ENCODE data around the gene RNF144A.

DNA sequence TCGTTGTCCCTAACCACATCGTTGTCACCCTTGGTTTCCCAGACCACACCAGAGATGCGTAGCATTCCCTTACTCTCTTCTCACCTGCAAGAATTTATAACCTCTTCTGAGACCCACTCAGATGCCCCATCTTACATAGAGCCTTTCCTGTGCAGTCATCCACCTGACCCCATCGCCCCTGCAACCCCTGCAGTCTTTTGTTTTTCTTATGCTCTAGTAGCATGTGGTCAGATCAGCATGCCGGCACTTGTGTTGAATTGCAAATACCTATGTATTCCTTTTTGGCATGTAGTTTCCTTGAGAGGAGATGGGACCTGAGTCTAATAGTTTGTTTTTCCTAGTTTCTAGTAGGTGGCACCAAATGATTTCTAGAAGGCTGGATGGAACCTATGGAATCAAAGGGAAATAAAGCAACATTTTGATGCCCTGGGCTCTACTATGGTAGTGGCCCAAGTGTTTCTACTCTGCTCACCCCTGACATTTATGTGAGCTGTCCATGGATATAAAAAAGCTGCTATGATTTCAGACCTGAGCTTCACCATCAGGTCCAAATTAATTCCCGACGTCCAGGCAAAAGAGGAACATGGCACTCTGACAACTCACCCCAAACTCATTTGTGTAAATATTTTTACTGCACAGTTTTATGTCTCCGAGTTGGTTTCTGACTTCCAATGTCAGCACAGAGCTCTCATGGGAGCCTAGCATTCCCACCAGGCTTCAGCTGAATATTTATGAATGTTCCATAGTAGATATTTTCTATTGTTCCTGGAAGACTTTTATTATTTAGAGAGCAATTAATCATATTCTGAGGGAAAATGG lies 143.6 kb downstream of the RNF144A start:
- no peak for TF ChIP-seq GATA2 (IDR thresholded peaks at IDR 0.05; ENCODE audit: low read depth, low read length)
- TF ChIP-seq GATA3 (IDR thresholded peaks at IDR 0.05; ENCODE audit: low read depth, low read length), result no peak
